Erythroblast (primary cell): ENCODE measurements around the gene DCT.

Experiments
- GATA1 ChIP-seq: IDR thresholded peaks from 2 replicates; pipeline ENCODE4 v1.6.1; 2011; ENCODE audit warnings: low read depth, mild to moderate bottlenecking, control low read depth, low read length, moderate library complexity
- POLR2A ChIP-seq: IDR thresholded peaks from 2 replicates; pipeline ENCODE4 v1.6.1; 2011; ENCODE audit warnings: mild to moderate bottlenecking, low read length

DNA sequence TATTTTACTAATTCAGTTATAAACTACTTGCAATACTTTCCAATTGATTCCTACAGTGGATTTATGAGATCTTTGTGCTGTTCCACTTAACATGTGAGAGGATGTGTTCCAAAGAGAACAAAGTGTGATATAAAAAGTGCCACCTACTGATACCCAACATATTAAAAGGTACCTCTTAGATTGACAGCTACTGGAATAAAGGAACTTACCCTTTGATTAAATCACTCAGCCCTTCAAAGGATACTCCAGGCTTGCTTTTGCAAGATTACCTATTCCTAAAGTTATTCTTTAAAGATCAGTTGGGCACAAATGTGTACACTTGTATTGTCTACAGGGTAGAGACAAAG lies 65.9 kb downstream of the DCT start:
- no peak for TF ChIP-seq POLR2A
- TF ChIP-seq GATA1: no peak
